Lung (tissue), 12 donors: ENCODE data around the gene FOXB2. TPM values are rescaled to one million over a fixed set of nuclear protein-coding genes. Genes with fewer than 3 reads are reported as not detected.
"Not testable (repeated sequence)": the region's sequence is repeated elsewhere in the genome, so short reads cannot be mapped to it uniquely, and the experiment has no call there.

Source experiments
- ATAC-seq: fragments of 200-7000 bp; cut with Tn5 transposase; one replicate; pipeline ENCODE4 v1.9.1; 2020; ENCODE audit warnings: moderate number of reproducible peaks; ENCODE audit not compliant: insufficient read depth, low FRiP score
- DNase-seq, 3 donors: peaks; one replicate each; pipeline ENCODE4 v3.0.0-alpha.2; 2013 to 2017
- H3K27ac ChIP-seq, 2 donors: one replicate each; pipeline ENCODE4 v1.5.1; 2013; ENCODE audit warnings: mild to moderate bottlenecking in 2 of 2, moderate library complexity in 2 of 2, control low read depth in 1 of 2, inconsistent platforms in 1 of 2, low read depth in 1 of 2, low read length in 1 of 2
- H3K27me3 ChIP-seq, 3 donors: one replicate each; pipeline ENCODE4 v1.5.1; 2013; ENCODE audit warnings: low read length in 2 of 3; ENCODE audit not compliant: control insufficient read depth in 3 of 3, insufficient read depth in 3 of 3
- H3K36me3 ChIP-seq, 4 donors: one replicate each; pipeline ENCODE4 v1.5.1; 2013; ENCODE audit warnings: low read length in 4 of 4, mild to moderate bottlenecking in 1 of 4, moderate library complexity in 1 of 4; ENCODE audit not compliant: control insufficient read depth in 4 of 4, insufficient read depth in 4 of 4
- H3K4me1 ChIP-seq, 5 donors: one replicate each; pipeline ENCODE4 v1.5.1; 2013; ENCODE audit warnings: low read length in 5 of 5, mild to moderate bottlenecking in 2 of 5, moderate library complexity in 1 of 5; ENCODE audit not compliant: control insufficient read depth in 5 of 5, insufficient read depth in 5 of 5
- H3K4me3 ChIP-seq: one replicate; pipeline ENCODE4 v1.5.1; 2013; ENCODE audit warnings: mild to moderate bottlenecking, control low read depth, moderate library complexity
- H3K9ac ChIP-seq, 2 donors: one replicate each; pipeline ENCODE4 v1.5.1; 2013; ENCODE audit warnings: low read length in 2 of 2, control low read depth in 1 of 2; ENCODE audit not compliant: insufficient read depth in 1 of 2
- H3K9me3 ChIP-seq, 4 donors: one replicate each; pipeline ENCODE4 v1.5.1; 2013; ENCODE audit warnings: low read length in 3 of 4, mild to moderate bottlenecking in 1 of 4, moderate library complexity in 1 of 4; ENCODE audit not compliant: control insufficient read depth in 4 of 4, insufficient read depth in 3 of 4
- WGBS, 2 donors: extraction: QIAGEN DNeasy Blood & Tissue Kit; methylation state at CpG; one replicate each; pipeline ENCODE4 v1.1.7; 2013; 5-methylcytosine and 5-hydroxymethylcytosine counted together
- polyA plus RNA-seq, 2 donors: library from polyadenylated mRNA; stranded (reverse); fragments of 200-250 nt; gene quantifications; one replicate each; pipeline ENCODE4 v1.2.1, GENCODE V29; 2013
- total RNA-seq, 2 donors: library from RNA; depleted of rRNA in 1 of 2; stranded (reverse); fragments of >200 nt in 1 of 2; gene quantifications; one replicate each; pipeline ENCODE4 v1.2.1, GENCODE V29; 2014 to 2021
- TF ChIP-seq, protein P1 (sequence below): IDR thresholded peaks from 2 replicates; pipeline ENCODE4 v1.5.1; 2012; ENCODE audit warnings: mild to moderate bottlenecking; ENCODE audit errors: control extremely low read depth, extremely low read depth
- donor health status: control.
- donor health status: control.
- donor health status: Bipolar disorder and iron deficiency.
- donor health status: healthy.
- donor health status: DM: yes; HTN: yes; CAD: no.

The FOXB2 gene
- total and polyA plus RNA-seq, 4 donors = not detected

DNA sequence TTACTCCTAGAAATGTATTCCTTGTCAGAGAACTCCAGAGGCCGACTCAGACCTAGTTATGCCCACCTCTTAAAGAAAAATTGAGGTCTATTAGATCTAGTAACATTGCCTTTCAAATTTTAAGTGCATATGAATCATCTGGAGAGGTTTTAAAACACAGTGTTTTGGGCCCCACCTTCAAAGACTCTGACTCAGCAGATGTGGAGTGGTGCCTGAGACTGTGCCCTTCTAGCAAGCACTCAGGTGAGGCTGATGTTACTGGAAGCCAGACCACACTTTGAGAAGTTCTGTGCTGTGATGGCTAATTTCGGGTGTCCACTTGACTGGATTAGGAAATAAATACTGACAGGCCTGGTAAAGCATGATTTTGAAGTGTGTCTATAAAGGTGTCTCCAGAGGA is 10.6 kb downstream of the FOXB2 start:
- H3K36me3 ChIP-seq = no peaks in the 10 kb centered on the region
- no peaks in the 10 kb centered on the region for H3K4me1 ChIP-seq
- peaks cover 0 to 16% (median 15%) of the 10 kb centered on the region in 3 donors for H3K27me3 ChIP-seq
- no peaks in the 10 kb centered on the region for H3K9me3 ChIP-seq
- no peak for ATAC-seq
- H3K4me3 ChIP-seq = no peak overlapping the region
- TF ChIP-seq, protein P1, sequence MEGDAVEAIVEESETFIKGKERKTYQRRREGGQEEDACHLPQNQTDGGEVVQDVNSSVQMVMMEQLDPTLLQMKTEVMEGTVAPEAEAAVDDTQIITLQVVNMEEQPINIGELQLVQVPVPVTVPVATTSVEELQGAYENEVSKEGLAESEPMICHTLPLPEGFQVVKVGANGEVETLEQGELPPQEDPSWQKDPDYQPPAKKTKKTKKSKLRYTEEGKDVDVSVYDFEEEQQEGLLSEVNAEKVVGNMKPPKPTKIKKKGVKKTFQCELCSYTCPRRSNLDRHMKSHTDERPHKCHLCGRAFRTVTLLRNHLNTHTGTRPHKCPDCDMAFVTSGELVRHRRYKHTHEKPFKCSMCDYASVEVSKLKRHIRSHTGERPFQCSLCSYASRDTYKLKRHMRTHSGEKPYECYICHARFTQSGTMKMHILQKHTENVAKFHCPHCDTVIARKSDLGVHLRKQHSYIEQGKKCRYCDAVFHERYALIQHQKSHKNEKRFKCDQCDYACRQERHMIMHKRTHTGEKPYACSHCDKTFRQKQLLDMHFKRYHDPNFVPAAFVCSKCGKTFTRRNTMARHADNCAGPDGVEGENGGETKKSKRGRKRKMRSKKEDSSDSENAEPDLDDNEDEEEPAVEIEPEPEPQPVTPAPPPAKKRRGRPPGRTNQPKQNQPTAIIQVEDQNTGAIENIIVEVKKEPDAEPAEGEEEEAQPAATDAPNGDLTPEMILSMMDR = no peak
- H3K27ac ChIP-seq = no peak overlapping the region
- DNase-seq = no peak
- H3K9ac ChIP-seq = no peak overlapping the region
- WGBS, 2 donors = 73 to 87% methylated on average over 2 of the region's 2 CpGs

DNA sequence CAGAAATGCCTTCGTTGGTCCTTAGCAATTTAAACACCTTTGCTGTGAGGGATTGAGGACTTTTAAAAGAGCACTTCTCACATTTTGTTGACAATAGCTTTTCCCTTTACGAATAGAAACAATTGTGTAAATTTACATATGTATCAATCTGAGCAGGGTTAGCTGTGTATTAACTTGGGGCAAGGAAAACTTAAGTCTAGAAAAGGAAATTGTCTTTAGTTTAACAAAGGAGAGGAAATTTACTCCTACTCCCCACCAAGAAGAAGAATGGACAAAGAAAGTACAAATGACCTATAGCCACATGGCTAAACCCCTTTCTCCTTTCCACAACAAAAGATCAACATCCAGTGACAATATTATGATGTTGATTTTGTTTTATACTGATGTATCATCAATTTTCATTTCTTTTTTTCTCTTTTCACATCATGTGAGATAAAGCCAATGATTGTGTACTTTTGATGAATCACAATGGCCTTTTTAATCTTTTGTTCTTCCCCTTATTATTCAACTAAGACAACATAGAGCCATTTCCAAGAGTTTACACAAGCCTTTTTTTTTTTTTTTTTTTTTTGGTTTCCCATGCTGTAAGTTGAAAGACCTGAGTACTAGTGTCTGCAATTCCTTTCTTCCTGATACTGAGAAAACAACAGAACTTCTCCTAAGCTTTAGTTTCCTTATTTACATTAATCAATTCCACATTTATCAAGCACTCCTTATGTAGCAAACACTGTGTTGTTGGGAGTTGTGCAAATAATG is 19.0 kb downstream of the FOXB2 start:
- 9 to 12% methylated on average over 2 of the region's 2 CpGs for WGBS, 2 donors
- Histone ChIP-seq H3K9me3 (peaks cover 0 to 2% (median 0%) of the 10 kb centered on the region in 4 donors), H3K27me3 (no peaks in the 10 kb centered on the region), H3K27ac (no peak overlapping the region), H3K9ac (no peak overlapping the region), H3K4me3 (no peak overlapping the region), H3K4me1 (no peaks in the 10 kb centered on the region), H3K36me3 (no peaks in the 10 kb centered on the region)
- TF ChIP-seq, protein P1 = no peak
- no peak for DNase-seq
- no peak for ATAC-seq

DNA sequence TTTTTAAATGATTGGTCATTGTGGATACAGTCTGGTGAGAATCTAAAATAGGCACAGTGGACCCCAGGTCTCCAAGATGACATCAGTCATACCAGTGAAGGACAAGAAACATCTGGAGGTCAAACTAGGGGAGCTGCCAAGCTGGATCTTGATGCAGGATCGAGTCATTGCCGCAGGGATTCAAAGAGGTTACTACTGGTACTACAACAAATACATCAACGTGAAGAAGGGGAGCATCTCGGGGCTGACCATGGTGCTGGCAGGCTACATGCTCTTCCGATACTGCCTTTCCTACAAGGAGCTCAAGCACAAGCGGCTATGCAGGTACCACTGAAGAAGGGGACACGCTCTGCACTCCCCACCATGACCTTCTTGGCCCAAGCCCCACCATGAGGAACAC is 20.9 kb downstream of the FOXB2 start:
- Histone ChIP-seq H3K4me3 (no peak overlapping the region), H3K4me1 (no peaks in the 10 kb centered on the region), H3K9me3 (peaks cover 0 to 2% (median 0%) of the 10 kb centered on the region in 4 donors), H3K27me3 (no peaks in the 10 kb centered on the region), H3K27ac (no peak overlapping the region), H3K36me3 (no peaks in the 10 kb centered on the region), H3K9ac (no peak overlapping the region)
- TF ChIP-seq, protein P1 = no peak
- DNase-seq (no peak), ATAC-seq (no peak)
- 67 to 83% methylated on average over 7 of the region's 7 CpGs for WGBS, 2 donors

DNA sequence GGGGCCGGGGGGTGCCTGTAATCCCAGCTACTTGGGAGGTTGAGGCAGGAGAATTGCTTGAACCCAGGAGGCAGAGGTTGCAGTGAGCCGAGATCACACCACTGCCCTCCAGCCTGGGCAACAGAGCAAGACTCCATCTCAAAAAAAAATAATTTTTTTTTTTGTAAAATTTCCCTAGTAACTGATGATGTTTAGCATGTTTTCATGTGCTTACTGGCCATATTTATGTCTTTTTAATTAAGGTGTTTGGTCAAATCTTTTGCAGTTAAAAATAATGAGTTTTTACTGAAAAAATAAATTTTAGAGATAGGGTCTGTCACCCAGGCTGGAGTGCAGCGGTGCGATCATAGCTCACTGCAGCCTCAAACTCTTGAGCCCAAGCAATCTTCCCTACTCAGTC is 24.3 kb downstream of the FOXB2 start:
- 93 to 96% methylated on average over 4 of the region's 4 CpGs for WGBS, 2 donors
- ATAC-seq, H3K4me1 ChIP-seq, H3K27ac ChIP-seq, H3K36me3 ChIP-seq, DNase-seq, H3K4me3 ChIP-seq, H3K27me3 ChIP-seq, H3K9me3 ChIP-seq, H3K9ac ChIP-seq: not testable (repeated sequence)

DNA sequence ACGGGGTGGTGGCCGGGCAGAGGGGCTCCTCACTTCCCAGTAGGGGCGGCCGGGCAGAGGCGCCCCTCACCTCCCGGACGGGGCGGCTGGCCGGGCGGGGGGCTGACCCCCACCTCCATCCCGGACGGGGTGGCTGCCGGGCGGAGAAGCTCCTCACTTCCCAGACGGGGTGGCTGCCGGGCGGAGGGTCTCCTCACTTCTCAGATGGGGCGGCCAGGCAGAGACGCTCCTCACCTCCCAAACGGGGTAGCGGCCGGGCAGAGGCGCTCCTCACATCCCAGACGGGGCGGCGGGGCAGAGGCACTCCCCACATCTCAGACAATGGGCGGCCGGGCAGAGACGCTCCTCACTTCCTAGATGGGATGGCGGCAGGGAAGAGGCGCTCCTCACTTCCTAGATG is 41.2 kb downstream of the FOXB2 start:
- not testable (repeated sequence) for H3K4me1 ChIP-seq, H3K4me3 ChIP-seq, ATAC-seq, H3K9me3 ChIP-seq, H3K36me3 ChIP-seq, H3K27ac ChIP-seq, H3K27me3 ChIP-seq, H3K9ac ChIP-seq, DNase-seq
- 96% methylated on average over 28 of the region's 31 CpGs; no CpG with 5 or more reads in 1 of the 2 donors for WGBS, 2 donors
